Loucy (cell line): ENCODE measurements around the gene SLC44A1.

Experiments used
- H2AFZ ChIP-seq: fragments of 200-600 bp; sonication (generic); 2 replicates; pipeline ENCODE4 v1.6.0; 2016; ENCODE audit warnings: antibody characterized with exemption, mild to moderate bottlenecking, low read length, moderate library complexity
- H3F3A ChIP-seq: fragments of 200-600 bp; 2 replicates; pipeline ENCODE4 v1.6.0; 2016; ENCODE audit warnings: antibody characterized with exemption, low read depth, mild to moderate bottlenecking
- H3K27me3 ChIP-seq: fragments of 200-600 bp; sonication (generic); 2 replicates; pipeline ENCODE4 v1.6.1; 2014; ENCODE audit warnings: low read length, mild to moderate bottlenecking; ENCODE audit not compliant: insufficient read depth, poor library complexity, severe bottlenecking
- H3K36me3 ChIP-seq: fragments of 200-600 bp; sonication (generic); 2 replicates; pipeline ENCODE4 v1.6.1; 2016; ENCODE audit warnings: low read length; ENCODE audit not compliant: insufficient read depth
- H3K4me1 ChIP-seq: fragments of 200-600 bp; sonication (generic); 2 replicates; pipeline ENCODE4 v1.5.1; 2014; ENCODE audit warnings: low read length, mild to moderate bottlenecking; ENCODE audit not compliant: insufficient read depth, poor library complexity, severe bottlenecking
- H3K4me2 ChIP-seq: fragments of 200-600 bp; sonication (generic); 2 replicates; pipeline ENCODE4 v1.6.0; 2014; ENCODE audit warnings: antibody characterized with exemption, low read length, low read depth, mild to moderate bottlenecking; ENCODE audit not compliant: poor library complexity, severe bottlenecking
- H3K4me3 ChIP-seq: fragments of 200-600 bp; sonication (generic); 2 replicates; pipeline ENCODE4 v1.5.1; 2014; ENCODE audit warnings: low read length, mild to moderate bottlenecking, mixed read lengths; ENCODE audit not compliant: poor library complexity, severe bottlenecking
- H3K79me2 ChIP-seq: fragments of 200-600 bp; sonication (generic); 2 replicates; pipeline ENCODE4 v1.6.1; 2014; ENCODE audit warnings: low read length; ENCODE audit not compliant: insufficient read depth
- H3K9ac ChIP-seq: fragments of 200-600 bp; sonication (generic); 2 replicates; pipeline ENCODE4 v1.6.0; 2014; ENCODE audit warnings: mild to moderate bottlenecking, low read depth, low read length, moderate library complexity; ENCODE audit not compliant: poor library complexity, severe bottlenecking
- H3K9me2 ChIP-seq: fragments of 200-600 bp; sonication (generic); replicated peaks from 2 replicates; pipeline ENCODE4 v1.6.1; 2016; ENCODE audit warnings: low read depth, low read length, mixed read lengths
- H3K9me3 ChIP-seq: fragments of 200-600 bp; sonication (generic); 2 replicates; pipeline ENCODE4 v1.6.1; 2014; ENCODE audit warnings: mild to moderate bottlenecking, antibody characterized with exemption, low read length, low read depth; ENCODE audit not compliant: insufficient read depth
- H4K20me1 ChIP-seq: fragments of 200-600 bp; sonication (generic); 2 replicates; pipeline ENCODE4 v1.6.0; 2014; ENCODE audit warnings: antibody characterized with exemption, low read length, mild to moderate bottlenecking; ENCODE audit not compliant: insufficient read depth, poor library complexity, severe bottlenecking
- CTCF ChIP-seq: fragments of 200-600 bp; sonication (generic); conservative IDR thresholded peaks from 2 replicates; pipeline ENCODE4 v1.5.1; 2014; ENCODE audit warnings: mild to moderate bottlenecking, antibody characterized with exemption, low read length
- EZH2phosphoT487 ChIP-seq: fragments of 200-600 bp; IDR thresholded peaks from 2 replicates; pipeline ENCODE4 v1.6.1; 2018; ENCODE audit warnings: antibody characterized with exemption, mild to moderate bottlenecking, moderate library complexity, borderline replicate concordance

The SLC44A1 gene

GRCh38 chr9:105296445-105296844, 52.0 kb downstream of the SLC44A1 start:
- H3K9ac ChIP-seq: peak overlapping the region; percentile 12
- H3F3A ChIP-seq: no peaks in the 10 kb centered on the region; the same call in 1 of the 2 replicates
- peaks cover 84% of the 10 kb centered on the region for H3K4me1 ChIP-seq
- H3K27me3 ChIP-seq: no peaks in the 10 kb centered on the region
- H3K79me2 ChIP-seq: peaks cover 91% of the 10 kb centered on the region
- H3K9me3 ChIP-seq: no peaks in the 10 kb centered on the region
- no peak overlapping the region for H2AFZ ChIP-seq
- H4K20me1 ChIP-seq: no peaks in the 10 kb centered on the region
- peaks cover 21% of the 10 kb centered on the region; the same call in 1 of the 2 replicates for H3K36me3 ChIP-seq
- H3K9me2 ChIP-seq: no peaks in the 10 kb centered on the region
- H3K4me2 ChIP-seq: peak overlapping the region; percentile 3
- no peak for TF ChIP-seq CTCF
- no peak for TF ChIP-seq EZH2phosphoT487
- H3K4me3 ChIP-seq: no peak overlapping the region

- H3K9ac ChIP-seq: peak overlapping the region; percentile 12
- H3K79me2 ChIP-seq: peaks cover 86% of the 10 kb centered on the region
- no peak overlapping the region for H2AFZ ChIP-seq
- no peaks in the 10 kb centered on the region for H3K27me3 ChIP-seq
- no peaks in the 10 kb centered on the region; the same call in 1 of the 2 replicates for H3F3A ChIP-seq
- H4K20me1 ChIP-seq: no peaks in the 10 kb centered on the region
- peaks cover 21% of the 10 kb centered on the region; the same call in 1 of the 2 replicates for H3K36me3 ChIP-seq
- H3K9me3 ChIP-seq: no peaks in the 10 kb centered on the region
- TF ChIP-seq CTCF (no peak), EZH2phosphoT487 (no peak)
- H3K4me2 ChIP-seq: peak overlapping the region; percentile 3
- H3K4me3 ChIP-seq: no peak overlapping the region
- H3K9me2 ChIP-seq: no peaks in the 10 kb centered on the region
- peaks cover 80% of the 10 kb centered on the region for H3K4me1 ChIP-seq
These were observed 52.4 kb downstream of the SLC44A1 start for GRCh38 chr9:105296877-105297287.

GRCh38 chr9:105297442-105298075, 53.1 kb downstream of the SLC44A1 start:
- Histone ChIP-seq H3K79me2 (peaks cover 84% of the 10 kb centered on the region), H3K9ac (no peak overlapping the region), H3K4me1 (peaks cover 73% of the 10 kb centered on the region), H3K9me2 (no peaks in the 10 kb centered on the region), H3K9me3 (no peaks in the 10 kb centered on the region), H4K20me1 (no peaks in the 10 kb centered on the region), H3F3A (no peaks in the 10 kb centered on the region; the same call in 1 of the 2 replicates), H2AFZ (no peak overlapping the region), H3K4me2 (no peak overlapping the region), H3K27me3 (no peaks in the 10 kb centered on the region), H3K36me3 (peaks cover 22% of the 10 kb centered on the region; the same call in 1 of the 2 replicates), H3K4me3 (no peak overlapping the region)
- no peak for TF ChIP-seq CTCF
- TF ChIP-seq EZH2phosphoT487: no peak
